ENCODE data around the gene SLC23A2.

The SLC23A2 gene

DNA sequence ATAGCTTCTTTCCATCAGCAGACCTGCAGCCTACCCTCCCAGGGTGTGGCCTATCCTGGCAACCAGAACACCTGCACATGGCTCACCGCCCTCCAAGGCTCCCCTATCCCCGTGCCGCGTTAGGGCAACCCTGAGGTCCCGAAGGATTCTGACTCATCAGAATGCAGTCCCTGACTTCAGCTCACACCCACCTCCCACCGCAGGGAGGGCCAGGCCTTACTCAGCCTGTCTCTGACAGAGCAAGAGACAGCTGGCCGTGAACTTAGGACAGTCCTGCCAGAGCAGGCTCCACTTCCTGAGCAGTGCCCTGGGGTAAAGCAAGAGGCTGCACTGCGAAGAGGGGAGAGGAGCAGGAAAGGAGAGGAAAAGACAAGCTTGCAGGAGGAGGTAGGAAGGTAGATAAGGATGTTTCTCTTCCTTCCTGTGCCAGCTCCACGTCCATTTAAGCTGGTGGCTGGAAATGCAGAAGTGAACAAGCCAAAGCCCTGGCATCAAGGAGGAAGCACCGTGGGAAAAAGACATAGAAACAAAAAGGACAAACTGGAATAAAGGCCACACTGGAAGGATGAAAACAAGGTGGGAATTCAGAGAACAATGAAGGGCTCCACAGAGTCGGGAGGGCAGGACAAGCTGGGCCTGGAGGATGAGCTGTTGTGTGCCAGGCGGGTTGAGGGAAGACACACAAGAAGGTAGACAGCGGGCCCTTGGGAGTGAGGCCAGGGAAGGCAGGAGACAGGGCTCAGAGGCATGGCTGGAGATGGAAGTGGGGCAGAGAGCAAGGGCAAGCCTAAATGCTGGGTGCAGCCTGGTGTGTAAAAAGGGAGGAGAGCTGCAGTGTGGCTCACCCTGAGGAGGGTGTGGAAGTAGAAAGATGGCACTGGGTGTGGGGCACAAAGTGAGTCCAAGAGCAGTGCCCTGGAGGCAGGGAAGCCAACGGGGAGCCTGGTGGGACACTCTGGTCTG is 102.7 kb downstream of the SLC23A2 start:
- peak overlapping the region; percentile 77 for H3K27ac ChIP-seq
- ChIA-PET POLR2A (ENCODE audit: low non-redundant PET) (no interaction called here), CTCF (no interaction called here)
- TF ChIP-seq, protein P1, sequence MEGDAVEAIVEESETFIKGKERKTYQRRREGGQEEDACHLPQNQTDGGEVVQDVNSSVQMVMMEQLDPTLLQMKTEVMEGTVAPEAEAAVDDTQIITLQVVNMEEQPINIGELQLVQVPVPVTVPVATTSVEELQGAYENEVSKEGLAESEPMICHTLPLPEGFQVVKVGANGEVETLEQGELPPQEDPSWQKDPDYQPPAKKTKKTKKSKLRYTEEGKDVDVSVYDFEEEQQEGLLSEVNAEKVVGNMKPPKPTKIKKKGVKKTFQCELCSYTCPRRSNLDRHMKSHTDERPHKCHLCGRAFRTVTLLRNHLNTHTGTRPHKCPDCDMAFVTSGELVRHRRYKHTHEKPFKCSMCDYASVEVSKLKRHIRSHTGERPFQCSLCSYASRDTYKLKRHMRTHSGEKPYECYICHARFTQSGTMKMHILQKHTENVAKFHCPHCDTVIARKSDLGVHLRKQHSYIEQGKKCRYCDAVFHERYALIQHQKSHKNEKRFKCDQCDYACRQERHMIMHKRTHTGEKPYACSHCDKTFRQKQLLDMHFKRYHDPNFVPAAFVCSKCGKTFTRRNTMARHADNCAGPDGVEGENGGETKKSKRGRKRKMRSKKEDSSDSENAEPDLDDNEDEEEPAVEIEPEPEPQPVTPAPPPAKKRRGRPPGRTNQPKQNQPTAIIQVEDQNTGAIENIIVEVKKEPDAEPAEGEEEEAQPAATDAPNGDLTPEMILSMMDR (conservative IDR thresholded peaks at IDR 0.05; ENCODE audit: low read depth), result no peak
- DNase-seq (ENCODE audit: low spot score), result peak; percentile 91

DNA sequence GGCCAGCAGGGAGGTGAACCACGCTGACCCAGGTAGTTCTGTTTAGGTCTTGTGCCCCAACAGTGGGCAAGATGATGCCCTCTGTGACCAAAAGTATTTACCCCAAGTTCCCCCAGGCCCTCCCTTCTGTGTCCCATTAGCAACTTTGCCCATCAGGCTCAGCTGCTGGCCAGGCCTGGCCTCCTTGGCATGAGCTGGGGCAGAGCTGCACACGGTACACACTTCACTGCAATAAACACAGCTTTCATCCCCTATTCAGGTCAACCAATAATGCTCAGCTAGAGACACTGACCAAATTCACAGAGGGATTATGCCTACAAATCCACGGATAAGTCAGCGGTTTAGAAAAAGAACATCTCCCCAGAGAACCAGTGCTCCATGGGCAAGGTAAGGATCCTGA is 103.7 kb downstream of the SLC23A2 start:
- ChIA-PET POLR2A (ENCODE audit: low non-redundant PET) (no interaction called here), CTCF (interaction anchor here (0.6 to 0.7 kb wide), 2 partner anchors 29 to 179 kb away, joined by 3 to 4 read pairs; no protein-coding TSS in a partner anchor)
- H3K27ac ChIP-seq, result peak overlapping the region; percentile 77
- no peak for DNase-seq (ENCODE audit: low spot score)
- TF ChIP-seq, protein P1 (conservative IDR thresholded peaks at IDR 0.05; ENCODE audit: low read depth), result no peak

DNA sequence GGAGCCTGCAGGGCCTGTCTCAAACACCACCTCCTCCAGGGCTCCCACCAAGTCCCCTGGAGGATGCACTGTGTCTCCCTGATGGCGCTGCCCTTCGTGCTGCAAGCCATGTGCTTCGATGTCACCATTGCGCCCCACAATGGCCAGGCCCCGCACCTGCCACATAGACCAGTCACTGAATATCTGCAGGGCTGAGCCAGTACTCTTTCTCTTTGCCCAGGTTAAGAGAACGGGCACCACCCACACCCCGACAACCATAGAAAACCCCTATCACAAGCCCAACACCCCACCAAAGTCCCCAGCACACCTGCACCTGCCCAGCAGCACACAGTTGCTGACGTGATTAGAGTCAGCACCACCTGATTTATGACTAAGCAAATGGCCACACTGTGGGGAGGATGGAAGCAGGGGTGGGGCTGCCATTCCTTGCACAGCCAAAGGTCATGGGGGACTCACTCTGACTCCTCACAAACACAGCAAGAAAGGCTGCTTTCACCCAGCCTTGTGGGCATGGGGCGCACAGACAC is 104.3 kb downstream of the SLC23A2 start:
- no peak for DNase-seq (ENCODE audit: low spot score)
- ChIA-PET POLR2A (ENCODE audit: low non-redundant PET) (no interaction called here), CTCF (interaction anchor here (0.6 to 0.7 kb wide), 2 partner anchors 29 to 191 kb away, joined by 3 to 4 read pairs; no protein-coding TSS in a partner anchor)
- TF ChIP-seq, protein P1 (conservative IDR thresholded peaks at IDR 0.05; ENCODE audit: low read depth), result no peak
- peak overlapping the region; percentile 77 for H3K27ac ChIP-seq

DNA sequence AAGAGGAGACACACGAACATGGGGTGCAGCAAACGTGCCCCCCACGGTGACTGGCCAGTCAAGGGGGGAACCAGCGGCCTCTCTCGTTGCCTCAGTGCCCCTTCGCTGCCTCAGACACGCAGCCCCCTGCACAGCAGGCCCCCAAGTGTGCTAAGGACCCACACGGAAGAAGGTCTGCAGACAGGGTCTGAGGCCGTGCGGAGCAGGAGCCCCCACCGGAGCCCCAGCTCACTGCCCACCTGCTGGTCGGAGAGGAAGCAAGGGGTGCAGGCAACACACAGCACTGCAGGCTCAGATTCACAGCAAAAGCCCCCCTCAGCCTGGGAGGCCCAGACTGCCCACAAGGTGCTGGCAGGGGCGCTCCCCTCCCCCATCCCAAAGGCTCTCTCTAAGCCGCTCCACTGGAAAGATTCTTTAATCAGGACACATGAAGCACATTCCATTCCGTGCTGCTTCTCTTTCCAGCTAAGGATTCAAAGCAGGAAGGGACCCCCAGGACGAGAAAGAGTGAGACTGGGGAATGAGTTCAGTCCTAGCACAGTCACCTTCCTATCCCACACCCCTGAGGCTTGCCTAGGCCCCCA is 105.1 kb downstream of the SLC23A2 start:
- no peak for DNase-seq (ENCODE audit: low spot score)
- CTCF ChIA-PET, result no interaction called here
- POLR2A ChIA-PET (ENCODE audit: low non-redundant PET), result no interaction called here
- TF ChIP-seq, protein P1 (conservative IDR thresholded peaks at IDR 0.05; ENCODE audit: low read depth), result no peak
- no peak overlapping the region for H3K27ac ChIP-seq

DNA sequence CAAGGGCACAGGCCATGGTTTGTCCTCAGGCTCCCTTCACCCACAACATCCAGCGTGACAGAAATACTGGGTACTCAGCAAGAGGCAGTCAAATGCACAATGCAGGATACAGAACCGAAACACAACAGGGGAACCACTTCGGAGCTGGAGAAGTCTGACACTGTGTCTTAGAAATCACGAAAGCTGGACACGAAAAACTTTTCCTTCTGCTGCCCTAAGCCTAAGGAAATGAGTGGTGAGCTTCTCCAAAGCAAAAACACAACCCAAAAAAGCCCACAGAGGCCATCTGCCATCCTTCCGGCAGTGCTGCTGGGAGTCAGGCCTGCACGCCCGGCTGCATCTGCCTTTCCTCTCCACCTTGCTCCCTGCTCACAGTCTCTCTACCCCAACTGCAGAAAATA is 106.3 kb downstream of the SLC23A2 start:
- DNase-seq (ENCODE audit: low spot score), result no peak
- H3K27ac ChIP-seq, result no peak overlapping the region; the same call in 1 of the 2 replicates
- TF ChIP-seq, protein P1 (conservative IDR thresholded peaks at IDR 0.05; ENCODE audit: low read depth), result no peak
- POLR2A ChIA-PET (ENCODE audit: low non-redundant PET), result no interaction called here
- CTCF ChIA-PET, result no interaction called here

DNA sequence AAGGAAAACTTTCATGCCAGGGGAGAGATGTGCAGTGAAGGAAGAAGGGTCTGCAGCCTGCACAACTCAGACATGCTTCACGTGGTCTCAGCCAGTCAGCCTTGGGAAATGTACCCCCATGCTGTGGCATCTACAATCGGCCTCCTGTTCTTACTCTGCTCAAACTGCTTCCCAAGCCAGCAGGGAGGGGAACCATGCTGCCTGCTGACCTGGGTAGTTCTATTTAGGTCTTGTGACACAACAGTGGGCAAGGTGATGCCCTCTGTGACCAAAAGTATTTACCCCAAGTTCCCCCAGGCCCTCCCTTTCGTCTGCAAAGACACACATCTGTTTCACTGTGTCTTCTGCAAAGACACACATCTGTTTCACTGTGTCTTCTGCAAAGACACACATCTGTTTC is 106.9 kb downstream of the SLC23A2 start:
- no peak overlapping the region for H3K27ac ChIP-seq
- ChIA-PET POLR2A (ENCODE audit: low non-redundant PET) (no interaction called here), CTCF (interaction anchor here (0.5 kb wide), 1 partner anchor 271 kb away, joined by 4 read pairs; no protein-coding TSS in a partner anchor)
- DNase-seq (ENCODE audit: low spot score), result no peak
- TF ChIP-seq, protein P1 (conservative IDR thresholded peaks at IDR 0.05; ENCODE audit: low read depth), result no peak

Data from RWPE1 (cell line).